ENCODE data around the gene GNAO1. TPM values are rescaled to one million over a fixed set of nuclear protein-coding genes. Genes with fewer than 3 reads are reported as not detected.

The GNAO1 gene
- polyA plus RNA-seq, 3 donors = not detected

GRCh38 chr16:56405977-56406672, 214.8 kb downstream of the GNAO1 start:
- intact Hi-C loops (cut with micrococcal nuclease) = no loop called here
- Histone ChIP-seq H3K27ac (ENCODE audit: low read depth in 1 of 2, low read length in 2 of 2) (no peak overlapping the region), H3K36me3 (replicated peaks in 1 of 2; ENCODE audit: control insufficient read depth in 1 of 2, insufficient read depth in 2 of 2, low read length in 2 of 2) (peaks cover 68 to 87% of the 10 kb centered on the region in 2 donors), H3K4me3 (replicated peaks in 1 of 3; ENCODE audit: low read depth in 2 of 3, low read length in 3 of 3) (no peak overlapping the region), H2AFZ (ENCODE audit: insufficient read depth, low read depth, low read length, poor library complexity, severe bottlenecking) (no peak overlapping the region), H3K27me3 (ENCODE audit: control insufficient read depth in 2 of 2, insufficient read depth in 2 of 2, low read length in 2 of 2) (no peaks in the 10 kb centered on the region), H3K9ac (ENCODE audit: insufficient read depth, low read length, poor library complexity, severe bottlenecking) (no peak overlapping the region), H3K4me1 (ENCODE audit: control insufficient read depth in 1 of 2, insufficient read depth in 2 of 2, low read length in 2 of 2) (peaks cover 0 to 3% of the 10 kb centered on the region in 2 donors), H3K4me2 (replicated peaks; ENCODE audit: extremely low read depth, low read length, poor library complexity, severe bottlenecking) (no peak overlapping the region), H3K79me2 (ENCODE audit: insufficient read depth, low read length) (no peaks in the 10 kb centered on the region), H4K20me1 (ENCODE audit: insufficient read depth, low read length) (peaks cover 50% of the 10 kb centered on the region), H3K9me3 (replicated peaks in 1 of 2; ENCODE audit: control insufficient read depth in 1 of 2, insufficient read depth in 1 of 2, low read length in 2 of 2) (no peaks in the 10 kb centered on the region)
- Mint-ChIP-seq H3K4me3 (no peak overlapping the region), H3K27me3 (ENCODE audit: low read depth in 3 of 3) (no peaks in the 10 kb centered on the region), H3K4me1 (peaks cover 7% of the 10 kb centered on the region), H3K9me3 (no peaks in the 10 kb centered on the region), H3K36me3 (peaks cover 65 to 82% of the 10 kb centered on the region in 2 donors), H3K27ac (no peak overlapping the region)
- WGBS (ENCODE audit: insufficient coverage) = 93% methylated on average over 2 of the region's 4 CpGs
- TF ChIP-seq, protein P1, sequence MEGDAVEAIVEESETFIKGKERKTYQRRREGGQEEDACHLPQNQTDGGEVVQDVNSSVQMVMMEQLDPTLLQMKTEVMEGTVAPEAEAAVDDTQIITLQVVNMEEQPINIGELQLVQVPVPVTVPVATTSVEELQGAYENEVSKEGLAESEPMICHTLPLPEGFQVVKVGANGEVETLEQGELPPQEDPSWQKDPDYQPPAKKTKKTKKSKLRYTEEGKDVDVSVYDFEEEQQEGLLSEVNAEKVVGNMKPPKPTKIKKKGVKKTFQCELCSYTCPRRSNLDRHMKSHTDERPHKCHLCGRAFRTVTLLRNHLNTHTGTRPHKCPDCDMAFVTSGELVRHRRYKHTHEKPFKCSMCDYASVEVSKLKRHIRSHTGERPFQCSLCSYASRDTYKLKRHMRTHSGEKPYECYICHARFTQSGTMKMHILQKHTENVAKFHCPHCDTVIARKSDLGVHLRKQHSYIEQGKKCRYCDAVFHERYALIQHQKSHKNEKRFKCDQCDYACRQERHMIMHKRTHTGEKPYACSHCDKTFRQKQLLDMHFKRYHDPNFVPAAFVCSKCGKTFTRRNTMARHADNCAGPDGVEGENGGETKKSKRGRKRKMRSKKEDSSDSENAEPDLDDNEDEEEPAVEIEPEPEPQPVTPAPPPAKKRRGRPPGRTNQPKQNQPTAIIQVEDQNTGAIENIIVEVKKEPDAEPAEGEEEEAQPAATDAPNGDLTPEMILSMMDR (IDR thresholded peaks at IDR 0.05) = no peak
- DNase-seq = no peak

Small RNAs within 50 kb of the gene (small RNA-seq; reads per million reads assigned to genes)
- gene MIR3935 (ENCODE audit: insufficient read length, low read depth) = not detected

Other genes with a start within 250 kb of the GNAO1 start
- 10 to 100 TPM; 28.3 to 68.1 (median 48.9) TPM for gene AMFR, start 234.1 kb downstream of the GNAO1 start, polyA plus RNA-seq

Data from CD14-positive monocyte (primary cell).